DOHH2 (cell line): ENCODE data around the gene GRIA3.

Source experiments
- H3F3A ChIP-seq: fragments of 200-600 bp; sonication (generic), shearing (Covaris generic); 2 replicates; pipeline ENCODE4 v1.6.0; 2016; ENCODE audit warnings: antibody characterized with exemption, mild to moderate bottlenecking; ENCODE audit not compliant: control insufficient read depth, insufficient read depth
- H3K27ac ChIP-seq: fragments of 200-600 bp; sonication (generic); 2 replicates; pipeline ENCODE4 v1.5.1; 2014; ENCODE audit warnings: low read depth, mild to moderate bottlenecking, low read length, moderate library complexity
- H3K27me3 ChIP-seq: fragments of 200-600 bp; sonication (generic); 2 replicates; pipeline ENCODE4 v1.6.1; 2014; ENCODE audit warnings: mild to moderate bottlenecking, low read length, mixed read lengths; ENCODE audit not compliant: control insufficient read depth
- H3K36me3 ChIP-seq: fragments of 200-600 bp; sonication (generic); 2 replicates; pipeline ENCODE4 v1.6.1; 2014; ENCODE audit warnings: mild to moderate bottlenecking, low read length, moderate library complexity, mixed read lengths; ENCODE audit not compliant: control insufficient read depth
- H3K4me1 ChIP-seq: fragments of 200-600 bp; sonication (generic); 2 replicates; pipeline ENCODE4 v1.6.1; 2014; ENCODE audit warnings: mild to moderate bottlenecking, low read length, mixed read lengths; ENCODE audit not compliant: control insufficient read depth
- H3K4me2 ChIP-seq: fragments of 200-600 bp; sonication (generic); 2 replicates; pipeline ENCODE4 v1.6.0; 2014; ENCODE audit warnings: mild to moderate bottlenecking, low read length, moderate library complexity
- H3K4me3 ChIP-seq: fragments of 200-600 bp; sonication (generic); 2 replicates; pipeline ENCODE4 v1.5.1; 2014; ENCODE audit warnings: mild to moderate bottlenecking, low read length, mixed read lengths
- H3K79me2 ChIP-seq: fragments of 200-600 bp; sonication (generic); 2 replicates; pipeline ENCODE4 v1.6.1; 2014; ENCODE audit warnings: mild to moderate bottlenecking, low read length, mixed read lengths; ENCODE audit not compliant: control insufficient read depth
- H3K9me2 ChIP-seq: fragments of 200-600 bp; sonication (generic); replicated peaks from 2 replicates; pipeline ENCODE4 v1.6.1; 2014; ENCODE audit warnings: mild to moderate bottlenecking, low read length, mixed read lengths; ENCODE audit not compliant: control insufficient read depth
- H3K9me3 ChIP-seq: fragments of 200-600 bp; sonication (generic); 2 replicates; pipeline ENCODE4 v1.6.1; 2014; ENCODE audit warnings: antibody characterized with exemption, low read length, mixed read lengths; ENCODE audit not compliant: control insufficient read depth, insufficient read depth
- H4K20me1 ChIP-seq: fragments of 200-600 bp; sonication (generic); 2 replicates; pipeline ENCODE4 v1.6.0; 2014; ENCODE audit warnings: low read depth, mild to moderate bottlenecking, antibody characterized with exemption, low read length, moderate library complexity; ENCODE audit not compliant: control insufficient read depth, insufficient read depth
- EZH2phosphoT487 ChIP-seq: fragments of 200-600 bp; sonication (generic); IDR thresholded peaks from 2 replicates; pipeline ENCODE4 v1.6.1; 2017; ENCODE audit warnings: borderline replicate concordance, mild to moderate bottlenecking, antibody characterized with exemption, low read length, moderate library complexity, mixed read lengths
- TF ChIP-seq, protein P1 (sequence below): fragments of 200-600 bp; sonication (generic); IDR thresholded peaks from one replicate; pipeline ENCODE4 v1.5.1; 2014; ENCODE audit warnings: antibody characterized with exemption, mild to moderate bottlenecking, low read depth, low read length; ENCODE audit not compliant: poor library complexity, severe bottlenecking

The GRIA3 gene

GRCh38 chrX:123203772-123204171, 19.7 kb downstream of the GRIA3 start:
- Histone ChIP-seq H3K4me3 (no peak overlapping the region), H3F3A (no peaks in the 10 kb centered on the region), H3K27ac (no peak overlapping the region), H3K36me3 (no peaks in the 10 kb centered on the region), H3K79me2 (no peaks in the 10 kb centered on the region), H3K4me1 (no peaks in the 10 kb centered on the region), H3K9me2 (no peaks in the 10 kb centered on the region), H3K9me3 (no peaks in the 10 kb centered on the region), H3K27me3 (no peaks in the 10 kb centered on the region), H4K20me1 (no peaks in the 10 kb centered on the region), H3K4me2 (no peak overlapping the region)
- TF ChIP-seq, protein P1, sequence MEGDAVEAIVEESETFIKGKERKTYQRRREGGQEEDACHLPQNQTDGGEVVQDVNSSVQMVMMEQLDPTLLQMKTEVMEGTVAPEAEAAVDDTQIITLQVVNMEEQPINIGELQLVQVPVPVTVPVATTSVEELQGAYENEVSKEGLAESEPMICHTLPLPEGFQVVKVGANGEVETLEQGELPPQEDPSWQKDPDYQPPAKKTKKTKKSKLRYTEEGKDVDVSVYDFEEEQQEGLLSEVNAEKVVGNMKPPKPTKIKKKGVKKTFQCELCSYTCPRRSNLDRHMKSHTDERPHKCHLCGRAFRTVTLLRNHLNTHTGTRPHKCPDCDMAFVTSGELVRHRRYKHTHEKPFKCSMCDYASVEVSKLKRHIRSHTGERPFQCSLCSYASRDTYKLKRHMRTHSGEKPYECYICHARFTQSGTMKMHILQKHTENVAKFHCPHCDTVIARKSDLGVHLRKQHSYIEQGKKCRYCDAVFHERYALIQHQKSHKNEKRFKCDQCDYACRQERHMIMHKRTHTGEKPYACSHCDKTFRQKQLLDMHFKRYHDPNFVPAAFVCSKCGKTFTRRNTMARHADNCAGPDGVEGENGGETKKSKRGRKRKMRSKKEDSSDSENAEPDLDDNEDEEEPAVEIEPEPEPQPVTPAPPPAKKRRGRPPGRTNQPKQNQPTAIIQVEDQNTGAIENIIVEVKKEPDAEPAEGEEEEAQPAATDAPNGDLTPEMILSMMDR, result peak; percentile 27
- TF ChIP-seq EZH2phosphoT487, result no peak

- Histone ChIP-seq H3K9me2 (no peaks in the 10 kb centered on the region), H3K4me3 (no peak overlapping the region), H3K4me2 (no peak overlapping the region), H3F3A (no peaks in the 10 kb centered on the region), H3K79me2 (no peaks in the 10 kb centered on the region), H3K27me3 (no peaks in the 10 kb centered on the region), H3K27ac (no peak overlapping the region), H4K20me1 (no peaks in the 10 kb centered on the region), H3K36me3 (no peaks in the 10 kb centered on the region), H3K4me1 (no peaks in the 10 kb centered on the region), H3K9me3 (no peaks in the 10 kb centered on the region)
- TF ChIP-seq EZH2phosphoT487, result no peak
- TF ChIP-seq, protein P1, result no peak
Measured at GRCh38 chrX:123206176-123206575, 22.1 kb downstream of the GRIA3 start.

GRCh38 chrX:123210252-123210651, 26.2 kb downstream of the GRIA3 start:
- TF ChIP-seq, protein P1, result no peak
- TF ChIP-seq EZH2phosphoT487, result no peak
- Histone ChIP-seq H3K79me2 (no peaks in the 10 kb centered on the region), H3K9me2 (no peaks in the 10 kb centered on the region), H3K4me1 (no peaks in the 10 kb centered on the region), H3K4me3 (no peak overlapping the region), H3K36me3 (no peaks in the 10 kb centered on the region), H3F3A (no peaks in the 10 kb centered on the region), H3K4me2 (no peak overlapping the region), H3K27me3 (no peaks in the 10 kb centered on the region), H4K20me1 (no peaks in the 10 kb centered on the region), H3K9me3 (no peaks in the 10 kb centered on the region), H3K27ac (no peak overlapping the region)
